Esophagus muscularis mucosa (tissue), 4 donors: Measurements from ENCODE around the gene MT1A. TPM values are rescaled to one million over a fixed set of nuclear protein-coding genes. Genes with fewer than 3 reads are reported as not detected.

ENCODE experiments used
- DNase-seq: peaks from one replicate; pipeline ENCODE4 v3.0.0-alpha.2; 2017; ENCODE audit errors: extremely low spot score
- H3K27ac ChIP-seq, 4 donors: fragments of 200-600 bp; sonication (generic); replicated peaks in 1 of 4; 1 replicate in 3 of 4; 2 replicates in 1 of 4; pipeline ENCODE4 v1.5.1; 2016 to 2019; ENCODE audit warnings: mild to moderate bottlenecking in 1 of 4
- H3K27me3 ChIP-seq, 4 donors: fragments of 200-600 bp; sonication (generic); one replicate each; pipeline versions ENCODE4 v1.5.1 to v1.6.0; 2016 to 2019
- H3K36me3 ChIP-seq, 4 donors: fragments of 200-600 bp; sonication (generic); one replicate each; pipeline ENCODE4 v1.5.1; 2016 to 2019
- H3K4me1 ChIP-seq, 4 donors: fragments of 200-600 bp; sonication (generic); one replicate each; pipeline ENCODE4 v1.5.1; 2016 to 2019
- H3K4me3 ChIP-seq, 4 donors: fragments of 200-600 bp; sonication (generic); 1 replicate in 2 of 4; 2 replicates in 2 of 4; pipeline ENCODE4 v1.5.1; 2016 to 2019; ENCODE audit warnings: mild to moderate bottlenecking in 4 of 4, moderate library complexity in 1 of 4
- H3K9me3 ChIP-seq, 4 donors: fragments of 200-600 bp; sonication (generic); 1 replicate in 3 of 4; 2 replicates in 1 of 4; pipeline ENCODE4 v1.5.1; 2016 to 2019
- CTCF ChIP-seq, 3 experiments: fragments of 200-600 bp in 2 of 3; fragments of 450-650 bp in 1 of 3; sonication (generic) in 2 of 3; IDR thresholded peaks; one replicate each; pipeline ENCODE4 v1.5.1; 2017 to 2019; ENCODE audit warnings: antibody characterized with exemption in 3 of 3, mild to moderate bottlenecking in 2 of 3, moderate library complexity in 1 of 3
- EP300 ChIP-seq: sonication (generic); formaldehyde crosslinking; IDR thresholded peaks from one replicate; pipeline ENCODE4 v1.6.1; 2017; ENCODE audit warnings: antibody characterized with exemption
- POLR2A ChIP-seq: fragments of 450-650 bp; IDR thresholded peaks from one replicate; pipeline ENCODE4 v1.6.1; 2017; ENCODE audit warnings: antibody characterized with exemption, moderate library complexity, mild to moderate bottlenecking, low read depth
- POLR2AphosphoS5 ChIP-seq, 2 donors: sonication (generic); formaldehyde crosslinking; IDR thresholded peaks; one replicate each; pipeline ENCODE4 v1.6.1; 2017; ENCODE audit warnings: antibody characterized with exemption in 2 of 2
- WGBS: methylation state at CpG from one replicate; pipeline ENCODE4 v1.1.5; 2018; 5-methylcytosine and 5-hydroxymethylcytosine counted together
- intact Hi-C: fragments of 100-400 bp; cut with DNase I; formaldehyde crosslinking; loops from one replicate; pipeline ENCODE4 v1.15.1; 2023
- total RNA-seq, 4 donors: library from RNA; depleted of rRNA; stranded (reverse); fragments of >200 nt; gene quantifications; one replicate each; pipeline versions ENCODE4 v1.1.0 to v1.2.1, GENCODE V29; 2016

Gene MT1A
- 100 to 1,000 TPM in 1 of 4 donors, 10 to 100 TPM in 1, 1 to 10 TPM in 1, not detected in 1; 1.7 to 371 (median 21.3) TPM for total RNA-seq

GRCh38 chr16:56637814-56638750, at the start of gene MT1A:
Gene MT1A, plus strand, starts transcription at chr16:56638666. Its CDS starts 73 bp downstream, at chr16:56638739.
- DNase-seq = no peak
- Histone ChIP-seq H3K27me3 (peaks cover 0 to 98% (median 20%) of the 10 kb centered on the region in 4 donors), H3K9me3 (no peaks in the 10 kb centered on the region), H3K4me1 (peaks cover 18 to 50% (median 41%) of the 10 kb centered on the region in 4 donors), H3K27ac (peak within 1 kb of the TSS; percentile 48 to 70 (median 64)), H3K36me3 (no peaks in the 10 kb centered on the region), H3K4me3 (peak within 1 kb of the TSS; percentile 51 to 61 (median 56))
- WGBS = 22% methylated on average over 57 of the region's 68 CpGs
- no peak for TF ChIP-seq CTCF (IDR thresholded peaks at IDR 0.05)
- peak; percentile 72 for TF ChIP-seq EP300
- TF ChIP-seq POLR2AphosphoS5 (IDR thresholded peaks at IDR 0.05) = peak; percentile 82 to 89
- peak; percentile 48 for TF ChIP-seq POLR2A
- intact Hi-C loops = loop anchor here (5.0 kb wide), 1 partner anchor 44 kb away; the partner anchor contains the start of gene MT1X

DNA sequence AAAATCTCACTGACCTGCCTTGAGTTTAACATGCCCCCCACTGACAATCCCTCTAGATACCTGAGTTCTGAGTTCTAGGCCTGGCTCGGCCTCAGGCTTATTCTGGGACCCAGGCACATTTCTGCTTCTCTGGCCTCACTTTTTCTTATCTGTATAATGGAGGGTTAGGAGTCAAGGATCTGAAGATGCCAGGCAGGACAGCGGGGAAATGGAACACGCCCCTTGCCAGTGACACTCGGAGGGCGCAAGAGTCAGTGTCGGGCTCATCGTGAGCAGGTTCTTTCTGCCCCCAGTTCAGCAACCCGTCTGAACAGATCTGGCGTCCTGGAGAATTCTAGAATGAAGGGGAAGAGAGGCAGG, 49.7 kb upstream of the MT1A start:
- TF ChIP-seq CTCF (IDR thresholded peaks at IDR 0.05) = no peak
- TF ChIP-seq EP300 = no peak
- no peak for TF ChIP-seq POLR2A
- no peak for TF ChIP-seq POLR2AphosphoS5 (IDR thresholded peaks at IDR 0.05)
- no peaks in the 10 kb centered on the region for H3K9me3 ChIP-seq
- WGBS = 36% methylated on average over 9 of the region's 9 CpGs
- H3K4me1 ChIP-seq = peaks cover 5 to 15% (median 12%) of the 10 kb centered on the region in 4 donors
- intact Hi-C loops = no loop called here
- H3K4me3 ChIP-seq = peak overlapping the region; percentile 42 to 60 (median 52)
- no peak for DNase-seq
- peaks cover 8 to 44% (median 12%) of the 10 kb centered on the region in 4 donors for H3K27me3 ChIP-seq
- no peak overlapping the region for H3K27ac ChIP-seq
- H3K36me3 ChIP-seq = no peaks in the 10 kb centered on the region

DNA sequence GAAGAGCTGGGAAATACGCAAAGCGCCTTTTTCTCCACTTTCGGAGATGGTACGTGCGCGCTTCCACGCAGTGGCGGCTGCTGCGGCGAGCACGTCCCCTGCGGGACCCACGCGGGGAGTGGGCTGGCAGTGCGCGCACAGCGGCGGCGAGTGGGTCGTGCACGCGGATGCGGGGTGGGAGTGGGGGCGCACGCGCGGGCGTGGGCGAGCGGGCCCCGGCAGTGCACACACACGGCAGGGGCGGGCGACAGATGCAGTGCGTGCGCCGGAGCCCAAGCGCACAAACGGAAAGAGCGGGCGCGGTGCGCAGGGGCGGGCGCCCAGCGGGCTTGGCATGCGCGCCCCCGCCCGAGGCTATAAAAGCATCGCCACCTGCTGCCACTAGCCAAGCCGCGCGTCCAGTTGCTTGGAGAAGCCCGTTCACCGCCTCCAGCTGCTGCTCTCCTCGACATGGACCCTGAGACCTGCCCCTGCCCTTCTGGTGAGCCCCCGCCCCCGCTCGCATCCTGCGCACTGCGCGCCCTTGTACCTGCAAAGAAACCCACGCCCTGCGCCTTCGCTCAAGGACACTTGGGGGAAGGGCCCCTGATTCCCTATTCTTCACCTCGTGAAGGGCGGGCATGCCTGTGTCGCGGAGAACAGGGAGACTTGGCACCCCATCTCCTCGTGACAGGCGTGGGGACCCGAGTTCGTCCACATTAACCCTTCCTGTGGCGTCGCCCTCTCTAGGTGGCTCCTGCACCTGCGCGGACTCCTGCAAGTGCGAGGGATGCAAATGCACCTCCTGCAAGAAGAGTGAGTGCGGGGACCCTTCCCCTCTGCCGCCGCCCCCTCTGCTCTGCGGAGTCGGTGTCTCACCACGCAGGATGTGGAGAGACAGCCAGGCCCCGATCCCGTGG, 49.1 kb upstream of the MT1A start, which contains the start of gene MT3:
TSS of gene MT3 (plus strand) at position 388 of the 899 bp plus-strand sequence. CDS start at position 451, 63 bp downstream.
- WGBS = 18% methylated on average over 17 of the region's 87 CpGs
- no peaks in the 10 kb centered on the region for H3K36me3 ChIP-seq
- peaks cover 5 to 15% (median 12%) of the 10 kb centered on the region in 4 donors for H3K4me1 ChIP-seq
- intact Hi-C loops = no loop called here
- no peaks in the 10 kb centered on the region for H3K9me3 ChIP-seq
- peak within 1 kb of the TSS; percentile 42 to 60 (median 52) for H3K4me3 ChIP-seq
- no peak for DNase-seq
- no peak for TF ChIP-seq EP300
- no peak for TF ChIP-seq POLR2A
- no peak for TF ChIP-seq CTCF (IDR thresholded peaks at IDR 0.05)
- TF ChIP-seq POLR2AphosphoS5 (IDR thresholded peaks at IDR 0.05) = peak in 1 of 2 donors; percentile 34
- no peak within 1 kb of the TSS for H3K27ac ChIP-seq
- peaks cover 8 to 44% (median 12%) of the 10 kb centered on the region in 4 donors for H3K27me3 ChIP-seq

GRCh38 chr16:56591377-56592060, 46.9 kb upstream of the MT1A start:
- H3K36me3 ChIP-seq = no peaks in the 10 kb centered on the region
- peaks cover 8 to 44% (median 12%) of the 10 kb centered on the region in 4 donors for H3K27me3 ChIP-seq
- TF ChIP-seq POLR2A = no peak
- no peak for TF ChIP-seq CTCF (IDR thresholded peaks at IDR 0.05)
- TF ChIP-seq POLR2AphosphoS5 (IDR thresholded peaks at IDR 0.05) = no peak
- no peak for TF ChIP-seq EP300
- H3K27ac ChIP-seq = no peak overlapping the region
- WGBS = 78% methylated on average over 4 of the region's 4 CpGs
- peaks cover 5 to 15% (median 12%) of the 10 kb centered on the region in 4 donors for H3K4me1 ChIP-seq
- intact Hi-C loops = no loop called here
- DNase-seq = no peak
- H3K4me3 ChIP-seq = no peak overlapping the region
- no peaks in the 10 kb centered on the region for H3K9me3 ChIP-seq
